Activated CD8-positive, alpha-beta memory T cell treated with anti-CD3 and anti-CD28 coated beads, Interleukin-2, amount 50 U/mL, for 24 hours (primary cell): ENCODE results near the gene ZNF598.

Experiments
- DNase-seq: peaks from one replicate; pipeline ENCODE4 v3.0.0-alpha.2; 2020; ENCODE audit errors: extremely low read depth

Gene ZNF598

DNA sequence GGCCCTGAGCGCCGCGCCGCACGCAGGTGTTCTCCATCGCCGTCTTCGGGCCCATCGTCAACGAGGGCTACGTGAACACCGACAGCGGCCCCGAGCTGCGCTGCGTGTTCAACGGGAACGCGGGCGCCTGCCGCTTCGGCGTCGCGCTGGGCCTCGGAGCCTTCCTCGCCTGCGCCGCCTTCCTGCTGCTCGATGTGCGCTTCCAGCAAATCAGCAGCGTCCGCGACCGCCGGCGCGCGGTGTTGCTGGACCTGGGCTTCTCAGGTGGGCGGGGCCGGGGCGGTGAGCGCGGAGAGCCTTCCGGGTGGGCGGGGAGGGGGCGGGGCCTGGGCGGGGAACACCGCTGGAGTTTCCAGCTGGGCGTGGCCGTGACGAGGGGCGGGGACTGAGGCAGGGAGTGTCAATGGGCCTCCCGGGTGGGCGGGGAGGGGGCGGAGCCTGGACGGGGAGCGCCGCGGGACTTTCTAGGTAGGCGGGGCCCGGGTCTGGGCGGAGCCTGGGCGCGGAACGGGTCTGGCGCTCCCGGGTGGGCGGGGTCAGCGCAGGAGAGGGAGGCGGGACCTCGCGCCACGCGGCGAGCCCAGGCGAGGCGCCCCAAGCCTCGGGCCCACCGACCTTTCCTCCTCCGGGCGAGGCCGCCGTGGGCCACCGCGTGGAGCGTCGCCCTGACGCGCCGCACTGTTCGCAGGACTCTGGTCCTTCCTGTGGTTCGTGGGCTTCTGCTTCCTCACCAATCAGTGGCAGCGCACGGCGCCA is 17.5 kb downstream of the ZNF598 start:
- DNase-seq = peak; percentile 91

- DNase-seq = no peak
These were observed 18.1 kb downstream of the ZNF598 start for GRCh38 chr16:1991588-1991947.

GRCh38 chr16:1991135-1991551 is 18.5 kb downstream of the ZNF598 start:
- no peak for DNase-seq

DNA sequence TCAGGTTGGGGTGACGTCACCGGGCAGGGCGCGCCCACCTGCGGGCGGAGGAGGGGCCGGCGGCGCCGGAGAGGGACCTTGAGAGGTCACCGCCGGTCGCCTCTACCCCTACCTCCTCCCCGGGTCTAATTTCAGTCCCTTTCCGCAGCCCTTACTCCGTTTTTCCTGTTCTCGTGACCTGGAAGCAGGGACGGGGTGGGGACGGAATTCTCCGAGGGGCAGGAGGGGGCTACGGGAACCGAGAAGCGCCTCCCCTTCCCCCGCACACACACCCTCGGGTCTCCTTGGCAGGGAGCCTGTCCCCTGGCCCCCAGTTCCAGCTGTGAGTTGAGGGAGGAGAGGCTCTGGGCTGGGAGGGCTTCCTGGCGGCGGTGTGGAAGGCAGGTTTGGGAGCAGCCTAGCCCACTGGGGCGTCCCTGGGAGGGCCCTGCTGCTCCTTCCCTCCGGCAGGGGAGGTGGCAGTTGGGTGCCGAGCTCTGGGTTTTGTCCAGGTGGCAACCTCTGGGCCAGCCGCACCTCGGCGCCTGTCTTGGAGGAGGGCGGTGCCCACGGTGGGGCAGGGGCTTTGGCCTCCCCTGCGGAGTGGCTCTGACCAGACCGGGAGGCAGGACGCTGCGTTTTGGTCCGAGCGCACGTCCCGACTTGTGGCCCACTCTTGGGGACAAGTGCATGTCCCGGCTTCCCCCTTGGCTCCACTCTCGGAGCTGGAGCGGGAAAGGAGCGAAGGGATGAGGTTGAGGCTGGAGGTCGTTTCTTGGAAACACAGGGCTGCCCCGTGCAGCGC is 19.1 kb downstream of the ZNF598 start:
- DNase-seq = no peak

DNA sequence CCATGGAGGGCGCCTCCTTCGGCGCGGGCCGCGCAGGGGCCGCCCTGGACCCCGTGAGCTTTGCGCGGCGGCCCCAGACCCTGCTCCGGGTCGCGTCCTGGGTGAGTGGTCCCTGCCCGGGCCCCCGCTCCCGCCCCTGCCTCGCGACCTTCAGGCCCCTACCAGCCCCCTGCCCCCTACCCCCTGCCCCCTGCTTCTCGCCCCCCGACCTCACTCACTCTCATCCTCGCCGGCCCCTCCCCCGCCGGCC is 19.6 kb downstream of the ZNF598 start:
- no peak for DNase-seq

- DNase-seq = no peak
These were observed 20.2 kb downstream of the ZNF598 start, which contains the start of gene SYNGR3 for GRCh38 chr16:1989209-1990100. Gene SYNGR3, plus strand, starts transcription at chr16:1989970. Its CDS starts 133 bp downstream, at chr16:1990103.

GRCh38 chr16:1987198-1987597 is 22.4 kb downstream of the ZNF598 start:
- no peak for DNase-seq

GRCh38 chr16:1985466-1986150 is 24.0 kb downstream of the ZNF598 start:
- DNase-seq = no peak

DNA sequence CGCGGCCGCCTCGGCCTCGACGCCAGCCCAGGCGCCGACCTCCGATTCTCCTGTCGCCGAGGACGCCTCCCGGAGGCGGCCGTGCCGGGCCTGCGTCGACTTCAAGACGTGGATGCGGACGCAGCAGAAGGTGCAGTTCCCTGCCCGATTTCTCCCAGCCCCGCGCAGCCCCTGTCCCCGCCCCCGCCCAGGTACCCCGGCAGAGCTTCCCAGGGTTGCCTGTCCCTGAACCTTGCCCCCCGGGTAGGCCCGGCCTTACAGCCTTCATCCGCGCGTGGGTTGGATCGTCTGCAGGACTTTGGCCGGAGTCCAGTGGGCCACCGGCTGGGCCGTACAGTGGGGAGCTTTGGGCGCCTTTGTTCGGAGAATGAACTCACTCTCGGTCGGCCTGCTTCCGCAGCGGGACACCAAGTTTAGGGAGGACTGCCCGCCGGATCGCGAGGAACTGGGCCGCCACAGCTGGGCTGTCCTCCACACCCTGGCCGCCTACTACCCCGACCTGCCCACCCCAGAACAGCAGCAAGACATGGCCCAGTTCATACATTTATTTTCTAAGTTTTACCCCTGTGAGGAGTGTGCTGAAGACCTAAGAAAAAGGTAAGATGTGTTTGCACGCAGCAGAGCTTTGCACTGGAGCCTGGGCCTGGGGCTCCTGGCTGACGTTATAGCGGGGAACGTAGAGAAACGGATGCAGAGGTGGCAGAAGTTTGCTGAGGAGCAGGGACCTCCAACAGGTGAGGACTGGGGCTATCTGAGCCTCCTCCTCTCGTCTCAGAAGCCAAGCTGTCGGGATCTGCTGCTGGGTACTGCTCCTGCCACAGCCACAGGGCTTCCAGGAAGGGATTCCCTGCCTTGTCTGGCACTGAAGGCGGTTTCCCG is 25.0 kb downstream of the ZNF598 start:
- no peak for DNase-seq

- no peak for DNase-seq
These were observed 25.9 kb downstream of the ZNF598 start, which contains the start of gene GFER for GRCh38 chr16:1983544-1984346. Gene GFER, plus strand, starts transcription at chr16:1984193. Its CDS starts 26 bp downstream, at chr16:1984219.

GRCh38 chr16:1982991-1983543 is 26.6 kb downstream of the ZNF598 start:
- no peak for DNase-seq

DNA sequence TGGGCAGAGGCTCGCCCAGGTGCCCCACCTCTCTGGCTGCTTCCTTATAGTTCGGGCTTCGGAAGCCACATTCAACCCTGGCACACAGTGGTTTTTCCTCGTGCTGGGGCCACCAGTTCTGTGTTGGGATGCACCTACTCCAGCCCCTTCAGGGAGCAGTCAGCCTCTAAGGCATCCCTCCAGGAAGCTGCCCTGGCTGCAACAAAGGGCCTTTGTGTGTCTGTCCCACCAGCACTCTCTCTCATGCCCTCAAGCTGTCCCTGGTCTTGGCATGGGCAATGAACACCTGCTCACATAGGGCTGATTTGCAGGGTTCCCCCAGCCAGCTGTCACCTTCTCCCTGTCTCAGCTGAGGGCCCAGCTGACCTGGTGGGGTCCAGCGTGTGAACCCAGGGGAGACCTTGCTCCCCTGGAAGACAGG is 27.6 kb downstream of the ZNF598 start:
- DNase-seq = no peak

DNA sequence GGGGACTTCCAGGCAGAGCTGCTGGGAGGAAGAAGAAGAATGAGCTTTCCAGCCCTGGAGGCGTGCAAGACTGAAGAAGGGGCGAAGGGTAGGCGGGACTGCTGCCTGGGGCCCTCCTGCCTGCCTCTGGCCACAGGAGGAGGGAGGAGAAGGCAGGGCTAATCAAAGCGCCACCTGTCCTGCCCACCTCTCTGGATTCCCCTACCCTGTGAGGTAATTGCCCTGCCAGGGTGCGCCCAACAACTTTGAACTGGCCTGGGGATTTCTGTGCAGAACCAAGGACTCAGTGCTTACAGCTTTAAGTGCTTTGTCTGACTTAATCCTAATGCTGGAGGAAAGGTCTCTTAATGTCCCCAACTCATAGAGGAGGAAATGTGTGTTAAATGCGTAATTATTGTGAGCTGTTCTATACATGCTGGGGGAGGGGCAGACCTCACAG is 28.2 kb downstream of the ZNF598 start, which contains the start of gene NOXO1:
Gene NOXO1 (minus strand): TSS at position 72 of the 439 bp plus-strand sequence. CDS start 290 bp downstream, outside the sequence.
- no peak for DNase-seq

- no peak for DNase-seq
These were observed 28.9 kb downstream of the ZNF598 start for GRCh38 chr16:1980770-1981087.

GRCh38 chr16:1980030-1980769 is 29.4 kb downstream of the ZNF598 start:
- no peak for DNase-seq

DNA sequence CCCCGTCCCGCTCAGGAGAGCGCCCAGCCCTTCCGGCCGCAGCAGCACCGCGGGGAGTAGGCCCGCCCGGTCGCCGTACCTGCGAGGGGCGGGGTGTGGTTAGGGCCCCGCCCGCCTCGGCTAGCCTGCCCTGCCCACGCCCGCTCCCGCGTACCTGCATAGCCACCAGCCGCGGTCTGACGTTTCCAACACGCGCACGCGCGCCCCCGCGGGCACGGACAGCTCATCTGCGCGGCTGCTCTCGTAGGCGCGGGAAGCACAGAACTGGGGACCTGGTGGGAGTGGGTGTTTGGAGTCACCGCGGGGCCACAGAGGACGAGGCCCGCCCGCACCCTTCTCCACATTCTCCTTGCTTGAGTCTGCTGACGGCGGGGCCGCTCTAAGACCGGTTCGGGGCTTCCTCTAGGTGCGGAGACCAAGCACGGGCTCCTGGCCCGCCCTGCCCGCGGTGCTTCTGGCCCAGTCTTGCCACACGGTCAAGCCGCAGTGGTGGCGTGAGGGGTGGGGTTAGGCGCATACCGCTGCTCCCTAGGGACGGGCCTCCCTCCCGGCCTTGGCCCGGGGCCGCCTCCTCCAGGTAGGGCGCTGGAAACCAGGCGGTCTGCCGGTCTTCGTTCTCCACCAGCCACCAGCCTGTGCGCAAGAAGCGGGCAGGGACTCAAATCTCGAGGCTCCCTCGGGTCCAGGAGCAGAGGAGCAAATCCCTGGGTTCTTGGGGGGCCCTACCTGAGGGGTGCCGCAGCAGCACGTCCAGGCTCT is 30.2 kb downstream of the ZNF598 start:
- no peak for DNase-seq

DNA sequence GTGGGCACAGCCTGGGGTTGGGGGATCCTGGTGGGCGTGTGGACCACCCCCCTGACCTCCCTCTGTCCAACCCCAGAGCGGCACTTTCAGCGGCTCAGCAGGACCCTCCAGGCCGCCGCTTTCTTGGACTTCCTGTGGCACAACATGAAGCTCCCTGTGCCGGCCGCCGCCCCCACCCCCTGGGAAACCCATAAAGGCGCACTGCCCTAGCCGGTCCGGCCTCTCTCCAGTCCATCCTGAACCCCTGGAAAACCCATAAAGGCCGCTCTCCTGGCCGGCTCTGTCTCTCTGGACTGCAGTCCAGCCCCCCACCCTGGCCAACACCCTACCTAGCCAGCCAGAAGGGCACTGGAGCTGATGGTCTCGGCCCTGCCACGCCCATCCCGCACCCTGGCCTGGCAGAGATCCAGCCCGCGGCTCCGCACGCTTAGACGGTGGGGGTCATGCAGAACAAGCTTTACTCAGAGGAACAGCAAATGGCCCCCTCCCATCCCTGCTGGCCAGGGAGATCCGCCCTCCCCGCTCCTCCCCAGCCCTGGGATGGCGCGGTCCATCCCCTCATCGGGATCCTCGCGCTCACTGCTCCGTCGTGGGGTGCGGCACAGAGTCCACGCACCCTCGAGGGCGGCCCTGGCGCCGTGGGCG is 31.0 kb downstream of the ZNF598 start:
- DNase-seq = no peak

- no peak for DNase-seq
These were observed 31.7 kb downstream of the ZNF598 start for GRCh38 chr16:1977875-1978268.
